Suprapubic skin (tissue), 4 donors: ENCODE data around the gene BDKRB2. TPM values are rescaled to one million over a fixed set of nuclear protein-coding genes. Genes with fewer than 3 reads are reported as not detected.

ENCODE experiments used
- DNase-seq, 2 donors: peaks; one replicate each; pipeline ENCODE4 v3.0.0-alpha.2; 2019; ENCODE audit warnings: low spot score in 2 of 2
- H3K27ac ChIP-seq: fragments of 200-600 bp; sonication (generic); one replicate; pipeline ENCODE4 v1.5.1; 2019
- H3K27me3 ChIP-seq: fragments of 200-600 bp; sonication (generic); one replicate; pipeline ENCODE4 v1.5.1; 2019
- H3K36me3 ChIP-seq: fragments of 200-600 bp; sonication (generic); one replicate; pipeline ENCODE4 v1.5.1; 2019
- H3K4me1 ChIP-seq: fragments of 200-600 bp; sonication (generic); one replicate; pipeline ENCODE4 v1.5.1; 2019
- H3K4me3 ChIP-seq: fragments of 200-600 bp; sonication (generic); one replicate; pipeline ENCODE4 v1.5.1; 2019; ENCODE audit warnings: mild to moderate bottlenecking
- H3K9me3 ChIP-seq: fragments of 200-600 bp; sonication (generic); one replicate; pipeline ENCODE4 v1.5.1; 2019
- CTCF ChIP-seq, 2 donors: fragments of 200-600 bp in 1 of 2; fragments of 450-650 bp in 1 of 2; sonication (generic) in 1 of 2; IDR thresholded peaks; one replicate each; pipeline ENCODE4 v1.5.1; 2016 to 2019; ENCODE audit warnings: antibody characterized with exemption in 2 of 2, mild to moderate bottlenecking in 1 of 2, moderate library complexity in 1 of 2
- EP300 ChIP-seq: sonication (generic); formaldehyde crosslinking; IDR thresholded peaks from one replicate; pipeline ENCODE4 v1.6.1; 2017; ENCODE audit warnings: antibody characterized with exemption
- POLR2A ChIP-seq, 2 donors: fragments of 450-650 bp; IDR thresholded peaks; one replicate each; pipeline ENCODE4 v1.6.1; 2017; ENCODE audit warnings: antibody characterized with exemption in 2 of 2, mild to moderate bottlenecking in 2 of 2, moderate library complexity in 2 of 2
- POLR2AphosphoS5 ChIP-seq, 3 donors: sonication (generic); formaldehyde crosslinking; IDR thresholded peaks; one replicate each; pipeline ENCODE4 v1.6.1; 2017; ENCODE audit warnings: antibody characterized with exemption in 3 of 3
- WGBS: methylation state at CpG from one replicate; pipeline ENCODE4 v1.1.5; 2018; 5-methylcytosine and 5-hydroxymethylcytosine counted together
- total RNA-seq, 4 donors: library from RNA; depleted of rRNA; stranded (reverse); fragments of >200 nt; gene quantifications; one replicate each; pipeline ENCODE4 v1.1.0, GENCODE V29; 2016

The BDKRB2 gene
- total RNA-seq, 4 donors from 2014 or later = 9.7 to 17.9 (median 14.3) TPM

GRCh38 chr14:96281486-96281885 is 76.8 kb downstream of the BDKRB2 start:
- H3K4me1 ChIP-seq = no peaks in the 10 kb centered on the region
- H3K4me3 ChIP-seq = no peak overlapping the region
- TF ChIP-seq POLR2A (IDR thresholded peaks at IDR 0.05) = no peak
- TF ChIP-seq CTCF (IDR thresholded peaks at IDR 0.05) = no peak
- TF ChIP-seq POLR2AphosphoS5 (IDR thresholded peaks at IDR 0.05) = no peak
- no peak for TF ChIP-seq EP300
- no peak overlapping the region for H3K27ac ChIP-seq
- 74% methylated on average over 4 of the region's 4 CpGs for WGBS
- peaks cover 34% of the 10 kb centered on the region for H3K36me3 ChIP-seq
- no peaks in the 10 kb centered on the region for H3K27me3 ChIP-seq
- DNase-seq = no peak
- peaks cover 11% of the 10 kb centered on the region for H3K9me3 ChIP-seq

GRCh38 chr14:96284008-96284407 is 79.4 kb downstream of the BDKRB2 start:
- H3K27ac ChIP-seq = no peak overlapping the region
- no peak overlapping the region for H3K4me3 ChIP-seq
- DNase-seq = no peak
- H3K27me3 ChIP-seq = no peaks in the 10 kb centered on the region
- H3K36me3 ChIP-seq = peaks cover 50% of the 10 kb centered on the region
- 88% methylated on average over 9 of the region's 9 CpGs for WGBS
- TF ChIP-seq POLR2AphosphoS5 (IDR thresholded peaks at IDR 0.05) = no peak
- TF ChIP-seq EP300 = no peak
- TF ChIP-seq POLR2A (IDR thresholded peaks at IDR 0.05) = no peak
- TF ChIP-seq CTCF (IDR thresholded peaks at IDR 0.05) = no peak
- H3K4me1 ChIP-seq = no peaks in the 10 kb centered on the region
- H3K9me3 ChIP-seq = no peaks in the 10 kb centered on the region

GRCh38 chr14:96284430-96284829 is 79.8 kb downstream of the BDKRB2 start:
- Histone ChIP-seq H3K27me3 (no peaks in the 10 kb centered on the region), H3K9me3 (no peaks in the 10 kb centered on the region), H3K36me3 (peaks cover 55% of the 10 kb centered on the region), H3K4me1 (no peaks in the 10 kb centered on the region), H3K4me3 (no peak overlapping the region), H3K27ac (no peak overlapping the region)
- WGBS = 70% methylated on average over 1 of the region's 1 CpG
- DNase-seq = no peak
- TF ChIP-seq CTCF (IDR thresholded peaks at IDR 0.05) (no peak), POLR2AphosphoS5 (IDR thresholded peaks at IDR 0.05) (no peak), EP300 (no peak), POLR2A (IDR thresholded peaks at IDR 0.05) (no peak)

GRCh38 chr14:96285667-96286066 is 81.0 kb downstream of the BDKRB2 start:
- no peak overlapping the region for H3K4me3 ChIP-seq
- TF ChIP-seq POLR2A (IDR thresholded peaks at IDR 0.05) = no peak
- no peak for TF ChIP-seq POLR2AphosphoS5 (IDR thresholded peaks at IDR 0.05)
- no peak for TF ChIP-seq EP300
- TF ChIP-seq CTCF (IDR thresholded peaks at IDR 0.05) = no peak
- no peaks in the 10 kb centered on the region for H3K9me3 ChIP-seq
- no peaks in the 10 kb centered on the region for H3K4me1 ChIP-seq
- 77% methylated on average over 17 of the region's 17 CpGs for WGBS
- no peak for DNase-seq
- H3K27me3 ChIP-seq = no peaks in the 10 kb centered on the region
- H3K27ac ChIP-seq = no peak overlapping the region
- peaks cover 67% of the 10 kb centered on the region for H3K36me3 ChIP-seq

GRCh38 chr14:96286251-96286650 is 81.6 kb downstream of the BDKRB2 start:
- H3K27ac ChIP-seq = no peak overlapping the region
- 88% methylated on average over 1 of the region's 1 CpG for WGBS
- H3K4me1 ChIP-seq = no peaks in the 10 kb centered on the region
- DNase-seq = no peak
- H3K27me3 ChIP-seq = no peaks in the 10 kb centered on the region
- no peak for TF ChIP-seq POLR2AphosphoS5 (IDR thresholded peaks at IDR 0.05)
- H3K4me3 ChIP-seq = no peak overlapping the region
- H3K9me3 ChIP-seq = no peaks in the 10 kb centered on the region
- peaks cover 73% of the 10 kb centered on the region for H3K36me3 ChIP-seq

- Histone ChIP-seq H3K9me3 (no peaks in the 10 kb centered on the region), H3K36me3 (peaks cover 73% of the 10 kb centered on the region), H3K4me1 (no peaks in the 10 kb centered on the region), H3K4me3 (no peak overlapping the region), H3K27ac (no peak overlapping the region), H3K27me3 (no peaks in the 10 kb centered on the region)
- WGBS = 90% methylated on average over 1 of the region's 1 CpG
- no peak for DNase-seq
- TF ChIP-seq CTCF (IDR thresholded peaks at IDR 0.05) = no peak
- no peak for TF ChIP-seq POLR2A (IDR thresholded peaks at IDR 0.05)
- TF ChIP-seq EP300 = no peak
- TF ChIP-seq POLR2AphosphoS5 (IDR thresholded peaks at IDR 0.05) = no peak
These were observed 83.2 kb downstream of the BDKRB2 start for GRCh38 chr14:96287856-96288255.
